ENCODE data around the gene POLR2J.
"Not testable (repeated sequence)": the region's sequence is repeated elsewhere in the genome, so short reads cannot be mapped to it uniquely, and the experiment has no call there.

- TF ChIP-seq ATF3 (CRISPR knock-in tag; conservative IDR thresholded peaks at IDR 0.05); SP1 (CRISPR knock-in tag; conservative IDR thresholded peaks at IDR 0.05); ZNF138 (CRISPR knock-in tag; conservative IDR thresholded peaks at IDR 0.05); ELF4 (CRISPR knock-in tag; IDR thresholded peaks at IDR 0.05; ENCODE audit: low read depth); USF2 (CRISPR knock-in tag; IDR thresholded peaks at IDR 0.05); CTCF (IDR thresholded peaks at IDR 0.05); ZNF512 (CRISPR knock-in tag; IDR thresholded peaks at IDR 0.05; ENCODE audit: borderline replicate concordance): not testable (repeated sequence)
Measured at GRCh38 chr7:102505298-102506185, 26.8 kb upstream of the POLR2J start.
